ENCODE measurements around the gene PSD.

Gene PSD

GRCh38 chr10:102400598-102401341 lies 17.8 kb downstream of the PSD start:
- Histone ChIP-seq H3K27ac (no peak overlapping the region), H3K9ac (ENCODE audit: insufficient read length) (no peak overlapping the region), H3K9me3 (ENCODE audit: low read depth, low read length) (no peaks in the 10 kb centered on the region), H3K4me3 (no peak overlapping the region), H3K36me3 (ENCODE audit: insufficient read depth, low read length) (no peaks in the 10 kb centered on the region)
- no peak for DNase-seq (ENCODE audit: low read depth, low spot score)
- TF ChIP-seq FOXP2 (optimal IDR thresholded peaks at IDR 0.05; ENCODE audit: control extremely low read depth, extremely low read length, insufficient read depth) (no peak), POLR2AphosphoS5 (IDR thresholded peaks at IDR 0.05; ENCODE audit: borderline replicate concordance, low read depth, low read length) (no peak), EZH2 (IDR thresholded peaks at IDR 0.05) (no peak)

GRCh38 chr10:102400076-102400475 lies 18.5 kb downstream of the PSD start:
- DNase-seq (ENCODE audit: low read depth, low spot score): no peak
- H3K9me3 ChIP-seq (ENCODE audit: low read depth, low read length): no peaks in the 10 kb centered on the region
- TF ChIP-seq POLR2AphosphoS5 (IDR thresholded peaks at IDR 0.05; ENCODE audit: borderline replicate concordance, low read depth, low read length) (no peak), EZH2 (IDR thresholded peaks at IDR 0.05) (no peak), FOXP2 (optimal IDR thresholded peaks at IDR 0.05; ENCODE audit: control extremely low read depth, extremely low read length, insufficient read depth) (no peak)
- no peak overlapping the region for H3K9ac ChIP-seq (ENCODE audit: insufficient read length)
- no peak overlapping the region for H3K4me3 ChIP-seq
- H3K36me3 ChIP-seq (ENCODE audit: insufficient read depth, low read length): no peaks in the 10 kb centered on the region
- H3K27ac ChIP-seq: no peak overlapping the region

DNA sequence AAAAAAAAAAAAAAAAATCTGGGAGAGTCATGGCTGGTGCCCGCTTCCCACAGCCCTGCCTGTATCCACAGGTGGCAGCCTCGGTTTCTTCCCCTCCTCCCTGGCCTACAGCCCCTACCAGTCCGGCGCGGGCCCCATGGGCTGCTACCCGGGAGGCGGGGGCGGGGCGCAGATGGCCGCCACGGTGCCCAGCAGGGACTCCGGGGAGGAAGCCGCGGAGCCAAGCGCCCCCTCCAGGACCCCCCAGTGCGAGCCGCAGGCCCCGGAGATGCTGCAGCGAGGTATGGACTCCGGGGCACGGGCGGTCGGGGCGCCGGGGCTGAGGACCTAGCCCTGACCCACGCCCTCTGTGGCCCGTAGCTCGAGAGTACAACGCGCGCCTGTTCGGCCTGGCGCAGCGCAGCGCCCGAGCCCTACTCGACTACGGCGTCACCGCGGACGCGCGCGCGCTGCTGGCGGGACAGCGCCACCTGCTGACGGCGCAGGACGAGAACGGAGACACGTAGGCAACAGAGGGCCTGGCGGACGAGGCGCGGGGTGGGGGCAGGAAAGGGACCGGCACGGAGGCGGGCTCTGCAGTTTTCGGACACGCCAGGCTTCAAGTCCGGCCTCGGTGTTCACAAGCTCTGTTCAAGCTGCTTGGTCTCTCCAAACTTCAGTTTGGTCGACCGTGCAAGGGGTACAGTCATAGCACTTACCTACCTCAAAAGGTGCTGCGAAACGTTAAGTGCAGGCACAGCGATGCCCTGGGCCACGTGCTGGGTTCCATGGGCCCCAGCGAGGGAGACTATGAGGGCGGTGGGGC lies 19.2 kb downstream of the PSD start:
- DNase-seq (ENCODE audit: low read depth, low spot score): no peak
- no peak overlapping the region for H3K27ac ChIP-seq
- peak overlapping the region; percentile 53 for H3K9ac ChIP-seq (ENCODE audit: insufficient read length)
- H3K9me3 ChIP-seq (ENCODE audit: low read depth, low read length): no peaks in the 10 kb centered on the region
- TF ChIP-seq POLR2AphosphoS5 (IDR thresholded peaks at IDR 0.05; ENCODE audit: borderline replicate concordance, low read depth, low read length): peak; percentile 36; the same call in 1 of the 2 replicates
- no peak for TF ChIP-seq FOXP2 (optimal IDR thresholded peaks at IDR 0.05; ENCODE audit: control extremely low read depth, extremely low read length, insufficient read depth)
- no peaks in the 10 kb centered on the region for H3K36me3 ChIP-seq (ENCODE audit: insufficient read depth, low read length)
- H3K4me3 ChIP-seq: peak overlapping the region; percentile 77

- Histone ChIP-seq H3K9me3 (ENCODE audit: low read depth, low read length) (no peaks in the 10 kb centered on the region), H3K9ac (ENCODE audit: insufficient read length) (no peak overlapping the region), H3K27ac (no peak overlapping the region), H3K4me3 (no peak overlapping the region), H3K36me3 (ENCODE audit: insufficient read depth, low read length) (no peaks in the 10 kb centered on the region)
- DNase-seq (ENCODE audit: low read depth, low spot score): no peak
- TF ChIP-seq POLR2AphosphoS5 (IDR thresholded peaks at IDR 0.05; ENCODE audit: borderline replicate concordance, low read depth, low read length) (no peak), EZH2 (IDR thresholded peaks at IDR 0.05) (no peak), FOXP2 (optimal IDR thresholded peaks at IDR 0.05; ENCODE audit: control extremely low read depth, extremely low read length, insufficient read depth) (no peak)
These were observed 20.2 kb downstream of the PSD start for GRCh38 chr10:102398172-102399020.

- TF ChIP-seq EZH2 (IDR thresholded peaks at IDR 0.05): no peak
- TF ChIP-seq POLR2AphosphoS5 (IDR thresholded peaks at IDR 0.05; ENCODE audit: borderline replicate concordance, low read depth, low read length): no peak
- TF ChIP-seq FOXP2 (optimal IDR thresholded peaks at IDR 0.05; ENCODE audit: control extremely low read depth, extremely low read length, insufficient read depth): no peak
- H3K9me3 ChIP-seq (ENCODE audit: low read depth, low read length): no peaks in the 10 kb centered on the region
- H3K36me3 ChIP-seq (ENCODE audit: insufficient read depth, low read length): no peaks in the 10 kb centered on the region
- no peak overlapping the region for H3K27ac ChIP-seq
- no peak overlapping the region for H3K4me3 ChIP-seq
- no peak for DNase-seq (ENCODE audit: low read depth, low spot score)
- H3K9ac ChIP-seq (ENCODE audit: insufficient read length): no peak overlapping the region
These were observed 21.1 kb downstream of the PSD start for GRCh38 chr10:102397222-102398171.

- no peak for TF ChIP-seq EZH2 (IDR thresholded peaks at IDR 0.05)
- Histone ChIP-seq H3K9ac (ENCODE audit: insufficient read length) (no peak overlapping the region), H3K9me3 (ENCODE audit: low read depth, low read length) (no peaks in the 10 kb centered on the region), H3K27ac (no peak overlapping the region), H3K36me3 (ENCODE audit: insufficient read depth, low read length) (no peaks in the 10 kb centered on the region), H3K4me3 (no peak overlapping the region)
- no peak for DNase-seq (ENCODE audit: low read depth, low spot score)
These were observed 21.8 kb downstream of the PSD start for GRCh38 chr10:102396730-102397151.

GRCh38 chr10:102396317-102396650 lies 22.3 kb downstream of the PSD start:
- Histone ChIP-seq H3K4me3 (peak overlapping the region; percentile 82), H3K9ac (ENCODE audit: insufficient read length) (no peak overlapping the region), H3K9me3 (ENCODE audit: low read depth, low read length) (no peaks in the 10 kb centered on the region), H3K27ac (no peak overlapping the region), H3K36me3 (ENCODE audit: insufficient read depth, low read length) (no peaks in the 10 kb centered on the region)
- no peak for TF ChIP-seq POLR2AphosphoS5 (IDR thresholded peaks at IDR 0.05; ENCODE audit: borderline replicate concordance, low read depth, low read length)
- no peak for TF ChIP-seq FOXP2 (optimal IDR thresholded peaks at IDR 0.05; ENCODE audit: control extremely low read depth, extremely low read length, insufficient read depth)
- TF ChIP-seq EZH2 (IDR thresholded peaks at IDR 0.05): no peak
- DNase-seq (ENCODE audit: low read depth, low spot score): no peak

Data from SK-N-MC (cell line).